ENCODE data around the gene N4BP2L1.
A peak's percentile ranks its signal among the peaks of the same experiment; 100 is the strongest.

The N4BP2L1 gene
- long read RNA-seq, donor 1, partial matches to known transcripts = 0 of 4 reads
- long read RNA-seq, donor 1, other reads (novel, unspliced or antisense) = 0 of 4 reads
- long read RNA-seq, donor 2, partial matches to known transcripts = 0 of 4 reads
- long read RNA-seq, donor 2, other reads (novel, unspliced or antisense) = 0 of 4 reads
- long read RNA-seq, donor 3, transcript N4BP2L1-202 (5 exons, 3,046 nt) = major isoform, 5 of 9 reads
- long read RNA-seq, donor 3, partial matches to known transcripts = 0 of 9 reads
- long read RNA-seq, donor 3, other reads (novel, unspliced or antisense) = 0 of 9 reads
- long read RNA-seq, donor 4, partial matches to known transcripts = 0 of 8 reads
- long read RNA-seq, donor 4, other reads (novel, unspliced or antisense) = 0 of 8 reads
- long read RNA-seq, donor 5, partial matches to known transcripts = 0 of 4 reads
- long read RNA-seq, donor 5, other reads (novel, unspliced or antisense) = 0 of 4 reads
- long read RNA-seq, donor 6, partial matches to known transcripts = 0 of 1 reads
- long read RNA-seq, donor 6, other reads (novel, unspliced or antisense) = 0 of 1 reads
- long read RNA-seq, donor 7, transcript N4BP2L1-202 (5 exons, 3,046 nt) = major isoform, 5 of 8 reads
- long read RNA-seq, donor 7, partial matches to known transcripts = 0 of 8 reads
- long read RNA-seq, donor 7, other reads (novel, unspliced or antisense) = 0 of 8 reads
- long read RNA-seq, donor 8, partial matches to known transcripts = 0 of 5 reads
- long read RNA-seq, donor 8, other reads (novel, unspliced or antisense) = 0 of 5 reads

DNA sequence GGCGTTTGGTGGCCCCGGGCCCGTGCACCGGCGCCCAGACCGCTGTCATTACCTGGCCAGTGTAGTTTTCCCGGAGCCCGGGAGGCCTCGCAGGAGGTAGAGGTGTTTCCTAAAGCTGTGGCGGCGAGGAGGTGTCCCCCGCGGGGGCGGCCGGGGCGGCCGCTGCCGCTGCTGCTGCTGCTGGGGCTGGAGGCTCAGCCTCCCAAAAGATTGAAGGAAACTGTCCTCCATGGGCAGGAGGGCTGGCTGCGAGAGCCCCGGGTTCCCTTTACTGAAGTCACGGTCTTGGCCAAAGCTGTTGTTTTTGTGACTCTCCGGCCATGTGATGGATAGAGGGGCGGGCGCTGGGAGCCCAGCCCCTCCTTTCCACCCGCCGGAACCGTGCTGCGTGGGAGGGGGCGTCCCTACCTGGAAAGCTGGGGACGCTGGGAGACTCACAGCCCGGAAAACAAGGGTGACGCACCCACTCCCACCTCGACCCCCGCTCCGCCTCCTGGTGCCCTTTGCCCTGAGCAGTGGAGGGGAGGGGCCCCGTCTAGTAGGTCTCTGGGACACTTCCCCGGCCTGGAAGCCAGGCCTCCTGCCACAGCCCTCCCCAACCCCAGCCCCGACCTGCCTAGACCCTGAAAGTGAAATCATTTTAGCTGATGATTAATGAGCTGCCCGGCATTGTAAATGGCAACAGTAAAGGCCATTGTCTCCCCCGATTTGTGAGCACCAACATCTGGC, at the start of gene N4BP2L1:
Gene N4BP2L1, minus strand, starts transcription at position 279 of the 729 bp plus-strand sequence. Its CDS starts 48 bp downstream, at position 231.
- peak; percentile 89 for DNase-seq

DNA sequence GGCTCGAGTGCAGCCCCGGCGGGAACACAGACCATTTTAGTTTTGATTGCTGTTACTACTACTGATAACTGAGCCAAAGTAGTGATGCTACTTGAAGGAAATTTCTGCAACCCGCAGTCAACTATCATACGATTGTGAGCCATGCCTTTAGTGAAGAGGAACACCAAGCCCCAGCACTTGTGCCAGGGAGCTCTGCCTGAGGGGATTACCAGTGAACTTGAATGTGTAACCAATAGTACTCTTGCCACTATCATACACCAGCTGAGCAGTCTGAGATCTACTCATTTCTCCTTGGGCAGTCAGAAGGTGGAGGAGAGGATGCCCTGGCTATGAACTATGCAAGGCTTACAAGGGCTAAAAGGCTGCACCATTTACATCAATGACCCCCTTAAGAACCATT, 49.0 kb upstream of the N4BP2L1 start:
- no peak for DNase-seq

DNA sequence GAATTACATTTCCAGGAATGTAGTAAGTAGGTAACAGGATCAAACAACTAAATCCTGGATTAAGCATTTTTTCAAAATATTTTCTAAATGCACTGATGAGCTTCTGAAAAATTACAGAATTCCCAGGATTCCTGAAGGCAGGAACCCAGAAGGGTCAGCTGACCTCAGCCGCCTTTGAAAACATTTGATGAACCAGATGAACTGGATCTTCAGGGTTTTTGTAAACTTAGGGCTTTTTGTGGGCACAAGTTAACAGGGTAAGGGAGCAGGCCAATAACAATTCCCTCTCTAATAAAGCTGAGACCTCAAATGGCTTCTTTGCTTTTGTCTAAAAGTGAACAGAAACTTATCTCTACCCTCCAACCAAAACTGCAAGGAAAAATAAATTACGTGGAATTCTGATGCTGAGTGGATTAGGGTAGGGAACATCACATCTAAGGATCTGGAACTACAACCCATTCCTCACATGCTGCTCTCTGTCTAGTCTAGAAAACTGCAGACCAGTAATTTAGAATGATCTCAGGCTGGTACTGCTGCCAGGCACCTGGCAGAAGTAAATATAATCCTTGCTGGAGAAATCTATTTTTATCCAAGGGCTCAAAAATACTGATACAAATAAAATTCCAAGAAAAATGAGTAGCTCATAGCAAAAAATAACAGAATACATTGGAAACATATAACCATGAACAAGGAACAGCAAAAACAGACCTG, 48.2 kb upstream of the N4BP2L1 start:
- DNase-seq = no peak

DNA sequence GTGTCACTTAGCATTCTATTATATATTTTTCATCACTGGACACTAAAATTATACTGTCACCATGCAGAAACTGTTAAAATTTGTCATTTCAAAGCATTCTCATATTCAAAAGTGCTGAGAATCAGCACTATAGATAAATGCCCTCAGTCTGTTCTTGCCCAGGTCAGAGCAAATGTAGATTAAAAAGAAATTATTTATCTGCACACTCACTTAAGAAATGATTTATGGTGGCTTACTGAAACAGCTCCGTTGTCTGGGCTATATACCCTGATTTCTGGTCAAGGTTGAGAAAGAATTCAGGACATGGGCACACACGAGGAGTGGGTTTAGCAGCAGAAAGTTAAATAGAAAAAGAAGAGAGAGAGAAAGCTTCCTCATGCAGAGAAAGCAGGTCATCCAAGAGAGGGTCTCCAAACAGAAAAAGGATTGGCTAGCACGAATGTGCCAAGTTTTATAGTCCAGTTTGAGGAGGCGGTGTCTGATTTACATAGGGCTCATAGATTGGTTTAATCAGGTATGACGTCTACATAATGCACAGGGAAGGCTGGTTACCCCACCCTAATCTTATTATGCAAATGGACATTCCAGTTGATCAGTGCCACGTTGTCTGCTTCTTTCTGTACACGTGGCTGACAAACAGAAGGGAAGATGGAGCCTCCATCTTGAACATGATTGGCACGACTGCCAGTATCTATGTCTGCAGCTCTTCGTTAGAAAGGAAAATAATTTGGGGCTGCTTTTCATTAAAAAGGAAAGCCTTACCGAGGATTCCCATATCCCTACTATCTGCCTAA, 47.3 kb upstream of the N4BP2L1 start:
- DNase-seq = no peak

DNA sequence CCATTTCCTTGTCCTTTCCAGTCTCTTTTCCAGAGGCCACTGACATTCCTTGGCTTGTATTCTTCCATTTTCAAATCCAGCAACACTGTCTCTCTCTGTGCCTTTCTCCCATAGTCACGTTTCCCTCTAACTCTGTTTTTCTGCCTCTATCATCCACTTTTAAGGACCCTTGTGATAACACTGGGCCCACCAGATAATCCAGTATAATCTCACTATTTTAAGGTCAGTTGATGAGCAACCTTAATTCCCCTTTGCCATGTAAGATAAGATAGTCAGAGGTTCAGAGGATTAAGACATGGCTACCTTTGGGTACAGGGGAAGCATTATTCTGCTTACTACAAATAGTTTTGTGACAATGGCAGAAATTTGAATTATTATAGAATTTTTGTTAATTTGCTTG, 45.7 kb upstream of the N4BP2L1 start:
- DNase-seq = no peak

DNA sequence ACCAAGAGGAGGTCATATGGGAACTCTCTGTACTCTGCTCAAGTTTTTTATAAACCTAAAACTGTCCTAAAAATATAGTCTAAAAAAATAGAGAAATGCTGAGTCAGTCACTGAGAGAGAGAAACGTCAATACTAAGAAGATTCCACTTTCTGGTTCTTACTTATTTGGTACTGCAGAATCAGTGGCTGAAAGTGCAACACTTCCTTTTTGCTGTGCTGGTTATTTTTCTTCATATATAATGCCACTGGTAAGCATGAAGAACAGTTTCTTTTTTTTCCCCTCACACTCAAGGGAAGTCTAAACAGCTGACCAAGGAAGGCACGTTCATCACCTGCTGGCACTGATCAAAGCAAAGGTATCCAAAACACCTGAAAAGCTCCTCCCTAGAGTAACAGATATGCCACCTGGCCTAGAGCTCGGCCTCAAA, 44.3 kb upstream of the N4BP2L1 start:
- no peak for DNase-seq

DNA sequence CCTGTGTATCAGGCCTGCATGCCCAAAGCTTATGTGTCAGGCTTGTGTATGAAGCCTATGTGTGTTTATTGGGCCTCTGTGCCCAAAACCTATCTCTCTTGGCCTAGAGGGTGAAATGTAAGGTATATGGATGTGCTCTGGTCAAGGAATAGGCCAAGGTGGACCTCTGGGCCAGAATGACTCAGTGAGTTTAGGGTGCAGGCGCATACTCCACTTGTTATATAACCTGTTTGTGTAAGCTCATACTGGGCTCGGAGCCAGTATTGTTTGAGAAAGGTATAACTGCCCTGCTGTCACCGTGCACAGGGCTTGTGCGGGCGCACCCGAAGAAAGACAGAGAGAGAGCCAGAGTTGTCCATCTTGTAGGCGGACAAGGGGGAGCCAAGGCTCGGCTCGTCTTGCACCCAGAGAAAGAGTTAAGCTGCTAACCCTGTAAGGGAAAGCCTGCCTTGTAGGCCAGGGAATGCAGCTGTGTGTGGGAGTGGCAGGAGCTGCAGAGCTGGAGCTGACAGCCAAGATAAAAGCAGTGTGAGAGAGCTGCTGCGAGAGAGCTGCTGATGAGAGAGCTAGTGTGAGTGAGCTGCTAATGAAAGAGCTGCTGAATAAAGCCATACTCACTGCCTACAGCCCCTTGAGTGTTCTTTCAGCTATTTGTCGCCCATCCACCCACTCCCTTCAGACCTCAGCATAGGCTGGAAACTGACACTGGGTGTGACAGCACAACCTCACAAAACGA, 43.4 kb upstream of the N4BP2L1 start:
- DNase-seq = peak; percentile 23

DNA sequence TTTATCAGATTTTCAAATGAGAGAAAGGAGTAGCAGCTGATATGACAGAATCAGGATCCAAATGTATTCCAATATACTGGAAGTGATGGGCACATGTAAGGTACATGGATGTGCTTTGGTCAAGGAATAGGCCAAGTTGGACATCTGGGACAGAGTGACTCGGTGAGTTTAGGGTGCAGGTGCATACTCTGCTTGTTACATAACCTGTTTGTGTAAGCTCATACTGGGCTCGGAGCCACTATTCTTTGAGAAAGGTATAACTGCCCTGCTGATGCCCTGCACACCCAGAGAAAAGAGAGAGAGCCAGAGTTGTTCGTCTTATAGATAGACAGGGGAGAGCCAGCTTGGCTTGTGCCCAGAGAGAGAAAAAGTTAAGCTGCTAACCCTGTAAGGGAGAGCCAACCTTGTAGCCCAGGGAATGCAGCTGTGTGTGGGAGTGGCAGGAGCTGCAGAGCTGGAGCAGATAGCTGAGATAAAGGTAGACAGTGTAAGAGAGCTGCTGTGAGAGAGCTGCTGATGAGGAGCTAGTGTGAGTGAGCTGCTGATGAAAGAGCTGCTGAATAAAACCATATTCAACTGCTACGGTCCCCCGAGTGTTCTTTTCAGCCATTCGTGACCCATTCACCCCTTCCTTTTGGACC, 40.7 kb upstream of the N4BP2L1 start:
- DNase-seq = no peak

DNA sequence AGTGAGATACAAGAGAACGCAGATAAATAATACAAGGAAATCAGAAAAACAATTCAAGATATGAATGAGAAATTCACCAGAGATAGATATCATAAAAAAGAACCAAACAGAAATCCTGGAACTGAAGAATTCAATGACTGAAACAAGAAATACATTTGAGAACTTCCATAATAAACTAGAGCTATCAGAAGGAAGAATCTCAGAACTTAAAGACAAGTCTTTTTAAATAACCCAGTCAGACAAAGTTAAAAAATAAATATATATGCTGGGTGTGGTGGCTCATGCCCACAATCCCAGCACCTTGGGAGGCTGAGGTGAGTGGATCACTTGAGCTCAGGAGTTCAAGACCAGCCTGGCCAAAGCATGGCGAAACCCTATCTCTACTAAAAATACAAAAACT, 28.7 kb upstream of the N4BP2L1 start:
- DNase-seq = no peak

DNA sequence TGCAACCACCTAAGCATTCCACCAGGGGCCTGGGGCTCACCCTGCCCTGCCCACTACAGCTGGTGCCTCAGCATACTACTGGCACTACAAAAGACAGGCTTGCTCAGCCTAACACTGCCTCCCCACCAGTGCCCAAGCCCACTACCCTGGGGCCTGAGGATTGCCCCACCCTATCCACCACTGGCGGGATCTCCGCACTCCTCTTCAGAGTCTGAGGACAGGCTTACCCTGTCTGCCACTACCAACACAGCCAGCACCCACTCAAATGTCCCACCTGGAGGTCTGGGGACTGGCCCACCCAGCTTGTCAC, 27.6 kb upstream of the N4BP2L1 start:
- no peak for DNase-seq

DNA sequence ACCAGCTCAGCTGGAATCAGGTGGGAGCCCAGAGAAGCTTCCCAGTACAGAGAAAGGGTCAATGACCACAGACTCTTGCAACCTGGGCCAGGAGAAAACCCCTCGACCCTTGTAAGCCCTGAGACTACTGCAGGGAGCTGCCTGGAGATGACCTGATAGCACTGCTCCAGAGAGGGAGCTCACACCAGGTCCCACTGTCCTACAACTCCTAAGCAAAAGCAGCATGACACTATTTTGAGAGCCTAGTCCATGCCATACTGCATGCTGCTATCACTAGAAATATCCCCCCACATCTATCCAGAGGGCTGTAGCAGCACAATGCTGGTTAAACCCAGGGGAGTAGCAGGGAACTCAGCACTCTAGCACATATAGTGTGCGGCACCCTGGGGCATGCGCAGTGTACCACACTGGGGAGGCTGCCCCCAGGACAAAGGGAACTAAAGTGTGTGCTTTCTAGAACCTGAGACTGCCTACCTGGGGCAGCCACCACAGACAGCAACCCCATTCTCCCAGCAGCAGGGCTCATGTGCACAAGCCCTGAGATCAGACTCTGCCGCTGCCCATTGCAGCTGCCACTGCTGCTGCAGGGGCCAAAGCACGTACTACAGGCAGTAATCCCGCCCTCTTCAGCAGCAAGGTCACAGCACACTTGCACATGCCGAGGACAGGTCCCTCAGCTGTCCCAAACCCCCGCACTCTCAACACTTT, 27.1 kb upstream of the N4BP2L1 start:
- DNase-seq = no peak

DNA sequence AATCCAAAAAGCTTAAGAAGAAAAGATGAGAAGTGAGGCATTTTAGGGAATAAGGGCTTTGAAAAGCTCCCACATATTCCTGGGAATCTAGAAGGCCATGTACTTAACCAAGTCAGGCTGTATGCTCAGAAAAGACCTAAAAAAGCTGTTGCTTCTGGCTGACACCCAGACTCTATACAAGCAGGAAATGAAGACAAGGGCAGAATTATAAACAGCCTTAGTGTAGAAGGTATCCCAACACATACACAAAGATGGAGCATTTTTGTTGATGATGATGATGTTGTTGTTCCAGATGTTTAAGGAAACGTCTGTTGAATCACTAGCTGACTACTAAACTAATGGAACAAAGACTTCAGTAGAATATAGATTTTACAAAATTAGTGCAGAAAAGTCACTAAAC, 26.1 kb upstream of the N4BP2L1 start:
- no peak for DNase-seq

DNA sequence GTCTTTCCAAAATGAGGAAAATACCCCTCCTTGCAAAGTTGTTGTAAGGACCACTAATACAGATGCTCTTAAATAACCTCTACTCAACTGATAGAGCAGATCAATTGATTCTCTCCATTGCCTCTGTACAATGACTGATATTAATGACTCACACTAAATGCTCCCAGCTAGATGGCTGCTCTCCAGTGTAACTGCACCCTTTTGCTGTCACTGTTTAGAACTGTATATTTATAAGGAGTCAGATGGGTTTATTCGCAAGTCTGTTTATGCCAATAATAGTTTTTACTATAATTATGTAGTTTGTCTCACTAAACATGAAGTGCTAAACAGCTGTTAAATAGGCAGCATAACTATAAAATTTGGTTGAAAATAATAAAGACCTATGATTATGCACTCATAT, 21.0 kb upstream of the N4BP2L1 start:
- DNase-seq = no peak

DNA sequence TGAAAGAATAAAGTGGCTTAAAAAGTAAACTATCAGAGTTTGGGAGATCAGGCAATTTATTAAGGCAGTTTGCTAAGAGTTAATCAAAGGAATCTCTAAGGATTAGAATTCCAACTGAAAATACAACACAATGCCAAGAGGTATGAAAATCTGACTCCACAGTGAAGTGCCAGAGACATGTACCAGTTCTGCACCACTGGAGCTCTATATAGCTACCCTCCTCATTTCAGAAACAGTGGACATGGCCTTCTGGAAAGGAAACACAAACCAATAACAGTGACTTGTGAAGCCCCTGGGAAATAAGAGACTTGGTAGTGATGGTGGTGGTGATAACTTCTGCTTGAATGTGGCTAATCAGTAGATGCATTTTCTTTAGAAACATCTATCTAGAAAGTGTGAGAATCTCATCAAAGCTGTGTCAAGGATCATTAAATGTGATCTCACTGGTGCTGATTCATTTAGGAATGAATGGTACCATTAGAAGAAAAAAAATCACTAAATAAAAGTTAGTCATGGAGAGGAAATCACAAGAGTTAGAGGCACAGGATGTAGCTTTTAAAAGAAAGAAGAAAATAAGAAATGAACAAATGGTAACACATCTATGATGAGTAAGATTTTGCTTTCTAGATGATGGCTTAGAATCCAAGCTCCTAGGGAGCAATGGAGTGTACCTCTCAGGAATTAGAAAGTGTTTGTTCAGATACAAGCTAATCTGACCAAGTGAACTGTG, 20.1 kb upstream of the N4BP2L1 start:
- no peak for DNase-seq

DNA sequence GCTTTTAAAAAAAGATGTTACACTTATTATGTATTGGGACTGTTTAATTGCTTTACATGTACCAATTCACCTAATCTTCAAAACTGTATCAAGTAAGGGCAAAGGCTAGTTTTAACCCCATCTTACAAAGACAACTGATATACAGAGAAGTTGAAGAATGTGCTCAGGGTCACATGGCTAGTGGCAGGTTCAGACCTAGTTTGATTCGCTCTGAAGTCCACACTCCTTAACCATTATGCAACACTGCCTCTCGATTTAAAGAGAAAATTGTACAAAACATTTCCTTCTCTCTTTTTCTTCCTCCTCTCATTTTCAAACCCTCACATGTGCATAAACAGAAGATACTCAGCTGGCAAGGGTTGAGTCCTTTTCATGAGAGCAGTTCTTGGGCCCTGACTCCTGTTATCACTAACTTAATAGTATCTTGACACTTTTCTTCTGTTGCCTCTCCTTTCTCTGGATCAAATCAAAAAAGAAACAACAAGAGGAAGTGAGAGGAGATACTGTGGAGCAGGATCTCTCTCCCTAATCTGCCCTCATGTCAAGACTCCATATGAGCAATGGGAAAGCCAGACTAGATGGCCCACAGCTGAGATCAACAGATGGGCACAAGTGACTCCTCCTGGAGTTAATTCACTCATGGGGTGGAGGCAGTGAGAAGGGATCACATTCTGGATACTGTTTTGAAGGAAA, 19.0 kb upstream of the N4BP2L1 start:
- DNase-seq = no peak

DNA sequence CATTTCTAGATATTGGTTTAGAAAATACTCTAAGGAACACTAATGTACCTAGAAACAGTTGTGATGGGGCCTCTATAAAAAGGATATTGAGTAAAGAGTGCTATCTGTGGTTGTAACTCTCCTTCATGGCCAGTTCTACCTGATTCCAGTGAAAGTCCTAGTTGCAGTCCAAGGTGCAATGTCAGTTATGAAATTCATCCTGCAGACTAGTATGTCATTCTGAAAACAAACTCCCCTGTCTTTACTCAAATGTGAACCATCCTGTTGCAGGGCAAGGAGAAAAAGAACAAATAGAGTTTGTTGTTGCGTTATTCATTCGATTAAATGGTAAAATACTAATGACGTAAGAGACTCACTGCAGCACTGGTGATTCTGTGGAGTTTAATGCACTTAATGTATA, 18.3 kb upstream of the N4BP2L1 start:
- no peak for DNase-seq

DNA sequence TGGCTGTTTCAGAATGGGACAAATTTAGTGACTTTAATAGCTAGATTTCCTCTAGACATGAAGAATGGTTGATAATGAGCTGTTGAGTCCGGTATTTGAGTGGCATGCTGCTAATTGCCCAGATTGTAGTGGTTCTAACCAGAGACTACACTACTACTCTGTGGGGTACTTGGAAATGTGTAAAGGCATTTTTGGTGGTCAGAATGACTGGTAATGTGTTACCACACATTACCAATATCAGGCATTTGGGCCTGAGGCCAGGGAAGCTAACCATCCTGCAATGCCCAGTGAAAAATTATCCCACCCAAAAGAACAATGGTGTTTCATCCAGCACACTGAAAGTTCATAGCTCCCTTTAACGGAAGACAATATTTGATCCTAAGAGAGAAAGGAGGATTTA, 17.5 kb upstream of the N4BP2L1 start:
- no peak for DNase-seq

DNA sequence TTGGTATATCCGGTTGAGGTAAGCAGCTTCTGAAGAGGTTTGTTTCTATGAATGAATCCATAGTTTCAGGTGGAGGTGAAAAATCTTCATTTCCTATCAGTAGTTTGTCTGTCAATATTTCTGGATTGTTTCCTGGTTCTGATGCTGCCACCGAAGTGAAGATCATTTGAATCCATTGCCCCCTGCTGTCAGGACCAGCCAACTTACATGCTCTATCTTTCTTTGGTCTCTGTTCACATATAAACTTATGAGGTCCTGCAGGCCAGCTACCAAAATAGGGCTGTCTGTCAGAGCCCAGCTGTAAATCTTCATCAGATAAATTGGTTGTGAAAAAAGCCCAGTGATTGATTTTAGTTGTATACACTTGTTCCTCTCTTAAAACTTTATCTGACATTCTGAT, 15.2 kb upstream of the N4BP2L1 start:
- DNase-seq = no peak

All from right kidney (tissue), 9 donors.